GM12865 (cell line): ENCODE measurements around the gene ING5.

ENCODE experiments used
- DNase-seq: peaks from one replicate; pipeline ENCODE4 v3.0.0; 2010; ENCODE audit warnings: low read depth
- H3K4me3 ChIP-seq: 2 replicates; pipeline ENCODE4 v1.5.1; 2011; ENCODE audit warnings: mild to moderate bottlenecking, low read depth, low read length, control low read depth
- TF ChIP-seq, protein P1 (sequence below): IDR thresholded peaks from 2 replicates; pipeline ENCODE4 v1.5.1; 2011; ENCODE audit warnings: low read length, control low read depth, low read depth, inconsistent platforms; ENCODE audit not compliant: insufficient read depth; ENCODE audit errors: missing control alignments

Gene ING5

DNA sequence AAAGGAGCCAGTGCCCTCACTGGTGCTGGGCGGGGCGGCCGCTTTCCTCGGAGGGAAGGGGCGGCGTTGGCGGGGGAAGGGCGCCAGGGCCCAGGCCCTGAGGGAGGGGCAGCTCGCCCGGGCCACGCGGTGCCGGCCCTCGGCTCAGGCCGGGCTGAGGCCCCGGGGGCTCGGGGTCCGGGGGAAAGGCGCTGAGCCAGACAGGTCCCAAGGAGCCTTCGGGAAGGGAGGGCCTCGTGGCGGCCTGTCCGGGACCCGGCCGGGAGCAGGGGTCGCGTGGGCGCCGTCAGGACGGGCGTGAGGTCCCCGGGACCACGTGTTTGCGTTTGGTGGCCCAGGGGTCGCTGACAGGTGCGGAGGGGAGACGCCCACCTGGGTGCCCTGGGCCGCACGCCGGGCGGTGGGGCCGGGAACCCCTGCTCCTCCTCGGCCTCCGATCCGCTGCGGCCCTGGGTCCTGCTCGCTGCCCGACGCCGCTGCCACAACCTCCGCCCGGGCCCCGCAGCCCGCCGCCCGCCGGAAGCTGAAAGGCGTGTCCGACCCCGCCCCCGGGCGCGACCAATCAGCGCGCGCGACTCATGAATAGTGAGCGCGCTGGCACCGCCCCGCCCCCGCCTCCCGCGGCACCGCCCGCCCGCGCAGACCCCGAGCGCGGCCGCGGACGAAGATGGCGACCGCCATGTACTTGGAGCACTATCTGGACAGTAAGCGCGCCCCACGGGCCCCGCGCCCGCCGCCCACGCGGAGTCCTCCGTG lies at the start of gene ING5:
Gene ING5, plus strand, starts transcription at position 641 of the 756 bp plus-strand sequence. Its CDS starts 27 bp downstream, at position 668.
- peak; percentile 97 for DNase-seq
- TF ChIP-seq, protein P1, sequence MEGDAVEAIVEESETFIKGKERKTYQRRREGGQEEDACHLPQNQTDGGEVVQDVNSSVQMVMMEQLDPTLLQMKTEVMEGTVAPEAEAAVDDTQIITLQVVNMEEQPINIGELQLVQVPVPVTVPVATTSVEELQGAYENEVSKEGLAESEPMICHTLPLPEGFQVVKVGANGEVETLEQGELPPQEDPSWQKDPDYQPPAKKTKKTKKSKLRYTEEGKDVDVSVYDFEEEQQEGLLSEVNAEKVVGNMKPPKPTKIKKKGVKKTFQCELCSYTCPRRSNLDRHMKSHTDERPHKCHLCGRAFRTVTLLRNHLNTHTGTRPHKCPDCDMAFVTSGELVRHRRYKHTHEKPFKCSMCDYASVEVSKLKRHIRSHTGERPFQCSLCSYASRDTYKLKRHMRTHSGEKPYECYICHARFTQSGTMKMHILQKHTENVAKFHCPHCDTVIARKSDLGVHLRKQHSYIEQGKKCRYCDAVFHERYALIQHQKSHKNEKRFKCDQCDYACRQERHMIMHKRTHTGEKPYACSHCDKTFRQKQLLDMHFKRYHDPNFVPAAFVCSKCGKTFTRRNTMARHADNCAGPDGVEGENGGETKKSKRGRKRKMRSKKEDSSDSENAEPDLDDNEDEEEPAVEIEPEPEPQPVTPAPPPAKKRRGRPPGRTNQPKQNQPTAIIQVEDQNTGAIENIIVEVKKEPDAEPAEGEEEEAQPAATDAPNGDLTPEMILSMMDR, result no peak
- peak within 1 kb of the TSS; percentile 92 for H3K4me3 ChIP-seq

DNA sequence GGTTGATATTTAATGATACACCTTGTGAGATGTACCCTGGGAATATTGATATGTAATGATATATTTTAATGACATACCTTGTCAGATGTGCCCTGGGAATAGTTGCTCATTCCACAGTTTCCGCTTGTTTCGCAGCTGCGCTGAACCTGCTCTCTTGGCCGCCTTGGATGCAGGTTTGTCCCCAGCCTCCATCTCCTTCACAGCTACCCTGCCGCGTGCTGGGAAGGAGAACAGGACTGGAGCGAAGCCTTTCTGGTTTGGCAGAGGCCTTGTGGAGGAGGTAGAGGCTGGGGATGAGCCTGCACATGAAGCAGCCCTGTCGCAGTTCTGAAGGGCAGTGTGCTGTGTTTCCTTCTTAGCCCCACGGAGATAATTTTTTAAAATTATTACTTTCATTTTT lies 49.7 kb upstream of the ING5 start:
- TF ChIP-seq, protein P1, result no peak
- DNase-seq, result no peak

DNA sequence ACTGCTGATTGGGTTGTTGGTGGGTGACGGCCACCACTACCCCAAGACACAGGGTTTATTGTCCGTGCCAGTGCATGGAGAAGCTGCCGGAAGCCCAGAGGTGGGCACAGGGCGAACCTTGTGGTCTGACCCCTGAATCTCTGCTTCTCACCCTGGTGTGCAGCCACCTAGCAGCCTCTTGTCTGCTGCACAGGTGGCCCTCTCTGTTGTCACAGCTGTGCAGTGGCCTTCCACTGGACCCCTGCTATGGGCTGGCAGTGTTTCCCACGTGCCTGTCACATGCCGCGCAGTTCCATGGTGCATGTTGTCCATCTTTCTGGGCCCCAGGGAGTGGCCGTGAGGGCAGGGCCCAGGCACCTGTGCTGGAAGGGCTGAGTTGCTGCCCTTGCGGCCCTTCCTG lies 49.1 kb upstream of the ING5 start:
- no peak for DNase-seq
- no peak overlapping the region for H3K4me3 ChIP-seq
- TF ChIP-seq, protein P1, result no peak

More for the DNA sequence above, 49.7 kb upstream of the ING5 start:
- no peak overlapping the region for H3K4me3 ChIP-seq

DNA sequence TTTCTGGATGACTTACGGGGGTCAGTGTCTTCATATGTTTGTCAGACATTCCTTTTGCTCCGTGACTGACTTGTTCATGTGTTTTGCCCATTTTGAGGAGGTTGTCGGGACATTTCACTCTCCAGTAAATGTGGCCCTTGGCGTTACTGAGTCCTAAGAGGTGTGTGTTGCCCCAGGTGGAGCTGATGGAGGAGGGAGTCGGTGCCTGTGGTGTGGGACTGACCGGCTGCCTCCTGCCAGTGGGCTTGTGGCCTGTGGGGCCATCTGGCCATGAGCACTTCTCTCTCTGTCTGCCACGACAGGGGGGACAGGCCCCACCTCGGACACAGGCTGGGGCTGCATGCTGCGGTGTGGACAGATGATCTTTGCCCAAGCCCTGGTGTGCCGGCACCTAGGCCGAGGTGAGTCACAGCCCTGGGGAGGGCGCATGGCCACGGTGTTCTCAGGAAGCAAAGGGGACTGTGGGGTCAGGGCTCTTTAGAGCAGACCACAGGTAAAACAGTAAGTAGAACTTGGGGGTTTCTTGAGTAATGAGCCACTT lies 48.6 kb upstream of the ING5 start:
- DNase-seq, result no peak
- H3K4me3 ChIP-seq, result no peak overlapping the region
- TF ChIP-seq, protein P1, result no peak

DNA sequence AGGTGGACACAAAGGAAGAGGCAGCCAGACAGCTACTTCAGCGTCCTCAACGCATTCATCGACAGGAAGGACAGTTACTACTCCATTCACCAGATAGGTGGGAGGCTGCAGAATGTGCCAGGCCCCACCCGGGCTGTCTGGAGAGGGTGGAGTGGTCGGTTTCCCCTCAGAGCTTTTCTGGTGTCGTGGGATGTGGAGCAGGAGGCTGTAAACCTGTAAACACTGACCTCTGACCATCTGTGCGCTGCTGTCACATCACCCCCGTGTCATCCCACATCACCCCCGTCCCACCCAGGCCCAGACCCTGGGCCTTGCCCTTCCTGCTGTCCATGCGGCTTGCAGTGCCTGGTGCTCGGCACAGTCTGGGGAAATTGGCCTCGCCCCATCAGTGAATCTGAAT lies 47.3 kb upstream of the ING5 start:
- TF ChIP-seq, protein P1, result no peak
- no peak overlapping the region for H3K4me3 ChIP-seq
- no peak for DNase-seq

DNA sequence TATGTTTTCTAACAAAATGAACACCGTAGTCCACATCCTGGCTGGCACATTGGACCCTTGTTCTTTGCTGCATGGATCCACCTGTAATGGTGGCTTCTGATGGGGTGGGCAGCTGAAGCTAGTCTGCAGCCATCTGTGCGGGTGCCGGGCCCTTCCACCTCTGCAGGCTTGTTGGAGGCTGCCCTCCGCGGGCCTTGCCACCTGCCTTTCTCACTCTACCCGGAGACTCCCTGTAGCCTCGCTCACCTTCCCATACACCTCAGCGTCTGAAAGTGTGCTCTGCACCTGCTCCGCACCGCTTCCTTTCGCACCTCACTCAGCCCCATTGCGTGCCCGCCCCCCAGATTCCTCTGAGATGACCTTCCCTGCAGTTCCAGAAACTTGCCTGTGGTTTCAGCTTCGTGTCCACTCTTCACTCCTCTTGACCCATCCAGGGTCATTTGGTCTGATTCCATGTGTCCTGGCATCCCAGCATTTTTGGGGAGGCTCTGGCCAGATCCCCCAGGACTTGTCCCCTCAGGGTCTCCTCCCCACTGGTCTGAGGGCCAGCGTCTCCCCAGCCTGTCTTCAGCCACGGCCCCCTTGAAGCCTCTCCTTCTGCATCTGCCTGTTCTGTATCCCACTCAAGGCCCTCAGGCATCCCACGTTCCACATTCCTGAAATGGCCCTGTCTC lies 46.2 kb upstream of the ING5 start:
- H3K4me3 ChIP-seq, result no peak overlapping the region
- DNase-seq, result no peak
- TF ChIP-seq, protein P1, result no peak
